Nephron progenitor cell (in vitro differentiated cells): ENCODE results near the gene TMEM198.

Experiments
- DNase-seq: peaks from one replicate; pipeline ENCODE4 v3.0.0; 2021
- H3K27ac Mint-ChIP-seq: 2 replicates; pipeline ENCODE4 v1.8.0; 2021; ENCODE audit warnings: mild to moderate bottlenecking, moderate library complexity, mixed read lengths
- H3K27me3 Mint-ChIP-seq: 2 replicates; pipeline ENCODE4 v1.8.0; 2021; ENCODE audit warnings: mild to moderate bottlenecking, low read depth, mixed read lengths; ENCODE audit not compliant: poor library complexity
- H3K36me3 Mint-ChIP-seq: 2 replicates; pipeline ENCODE4 v1.8.0; 2021; ENCODE audit warnings: low read depth, mixed read lengths
- H3K4me1 Mint-ChIP-seq: 2 replicates; pipeline ENCODE4 v1.8.0; 2021; ENCODE audit warnings: mixed read lengths
- H3K4me3 Mint-ChIP-seq: 2 replicates; pipeline ENCODE4 v1.8.0; 2021; ENCODE audit warnings: mild to moderate bottlenecking, moderate library complexity, mixed read lengths
- H3K9me3 Mint-ChIP-seq: 2 replicates; pipeline ENCODE4 v1.8.0; 2021; ENCODE audit warnings: mild to moderate bottlenecking, moderate library complexity, mixed read lengths
- TF ChIP-seq, protein P1 (sequence below): fragments of 200-600 bp; sonication (generic); IDR thresholded peaks from 2 replicates; pipeline ENCODE4 v1.5.0; 2021; ENCODE audit warnings: antibody characterized with exemption

The TMEM198 gene

GRCh38 chr2:219548990-219549389, 5.2 kb downstream of the TMEM198 start:
- peaks cover 83% of the 10 kb centered on the region for H3K27me3 Mint-ChIP-seq
- H3K27ac Mint-ChIP-seq = no peak overlapping the region
- no peak overlapping the region for H3K4me3 Mint-ChIP-seq
- TF ChIP-seq, protein P1, sequence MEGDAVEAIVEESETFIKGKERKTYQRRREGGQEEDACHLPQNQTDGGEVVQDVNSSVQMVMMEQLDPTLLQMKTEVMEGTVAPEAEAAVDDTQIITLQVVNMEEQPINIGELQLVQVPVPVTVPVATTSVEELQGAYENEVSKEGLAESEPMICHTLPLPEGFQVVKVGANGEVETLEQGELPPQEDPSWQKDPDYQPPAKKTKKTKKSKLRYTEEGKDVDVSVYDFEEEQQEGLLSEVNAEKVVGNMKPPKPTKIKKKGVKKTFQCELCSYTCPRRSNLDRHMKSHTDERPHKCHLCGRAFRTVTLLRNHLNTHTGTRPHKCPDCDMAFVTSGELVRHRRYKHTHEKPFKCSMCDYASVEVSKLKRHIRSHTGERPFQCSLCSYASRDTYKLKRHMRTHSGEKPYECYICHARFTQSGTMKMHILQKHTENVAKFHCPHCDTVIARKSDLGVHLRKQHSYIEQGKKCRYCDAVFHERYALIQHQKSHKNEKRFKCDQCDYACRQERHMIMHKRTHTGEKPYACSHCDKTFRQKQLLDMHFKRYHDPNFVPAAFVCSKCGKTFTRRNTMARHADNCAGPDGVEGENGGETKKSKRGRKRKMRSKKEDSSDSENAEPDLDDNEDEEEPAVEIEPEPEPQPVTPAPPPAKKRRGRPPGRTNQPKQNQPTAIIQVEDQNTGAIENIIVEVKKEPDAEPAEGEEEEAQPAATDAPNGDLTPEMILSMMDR = no peak
- peaks cover 3% of the 10 kb centered on the region for H3K36me3 Mint-ChIP-seq
- DNase-seq = no peak
- no peaks in the 10 kb centered on the region for H3K9me3 Mint-ChIP-seq
- peaks cover 22% of the 10 kb centered on the region for H3K4me1 Mint-ChIP-seq

GRCh38 chr2:219549619-219550018, 5.8 kb downstream of the TMEM198 start:
- Mint-ChIP-seq H3K4me3 (no peak overlapping the region), H3K27ac (no peak overlapping the region)

GRCh38 chr2:219551441-219552381, 7.9 kb downstream of the TMEM198 start:
- peaks cover 58% of the 10 kb centered on the region for H3K27me3 Mint-ChIP-seq
- no peaks in the 10 kb centered on the region for H3K9me3 Mint-ChIP-seq
- DNase-seq = peak; percentile 51
- H3K27ac Mint-ChIP-seq = no peak overlapping the region
- H3K4me3 Mint-ChIP-seq = peak overlapping the region; percentile 85
- peaks cover 18% of the 10 kb centered on the region for H3K36me3 Mint-ChIP-seq
- H3K4me1 Mint-ChIP-seq = peaks cover 11% of the 10 kb centered on the region
- TF ChIP-seq, protein P1 = no peak

More at GRCh38 chr2:219549619-219550018, 5.8 kb downstream of the TMEM198 start:
- TF ChIP-seq, protein P1 = no peak
- Mint-ChIP-seq H3K36me3 (peaks cover 6% of the 10 kb centered on the region), H3K4me1 (peaks cover 15% of the 10 kb centered on the region), H3K27me3 (peaks cover 79% of the 10 kb centered on the region), H3K9me3 (no peaks in the 10 kb centered on the region)
- DNase-seq = no peak

DNA sequence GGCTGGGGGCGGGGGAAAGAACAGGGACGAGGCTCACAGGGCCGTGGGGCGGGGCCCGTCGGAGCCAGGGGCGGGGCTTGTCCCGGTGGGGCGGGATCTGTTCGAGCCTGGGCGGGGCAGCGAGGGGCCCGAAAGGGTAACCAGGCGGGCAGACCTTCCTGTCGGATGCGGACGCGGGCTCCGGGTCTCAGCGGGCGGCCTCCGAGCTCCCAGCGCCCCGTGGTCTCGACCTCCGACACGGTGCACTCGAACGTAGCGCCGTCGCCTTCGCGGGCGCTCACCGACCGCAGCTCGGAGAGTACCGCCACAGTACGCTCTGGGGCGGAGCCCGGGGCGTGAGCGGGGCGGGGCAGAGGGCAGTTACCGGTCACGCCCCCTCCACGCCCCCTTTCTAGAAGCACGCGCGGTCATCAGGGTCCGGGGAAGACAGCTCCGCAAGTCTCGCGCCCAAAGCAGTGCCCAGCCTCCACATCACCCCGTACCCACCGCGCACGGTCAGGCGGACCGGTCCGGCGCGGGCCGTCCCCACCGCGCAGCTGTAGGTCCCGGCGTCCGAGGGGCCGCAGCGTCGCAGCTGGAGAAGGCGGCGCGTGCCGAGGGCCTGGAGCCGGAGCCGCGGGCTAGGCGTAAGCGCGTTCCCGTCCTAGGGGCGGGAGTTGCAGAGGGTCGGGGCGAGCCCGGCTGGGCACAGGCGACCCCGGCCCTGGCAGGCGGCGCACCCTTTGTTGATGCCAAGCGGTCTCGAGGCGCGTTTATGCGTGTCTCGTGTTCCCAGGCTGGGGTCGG, 8.7 kb downstream of the TMEM198 start:
- TF ChIP-seq, protein P1 = no peak
- H3K4me3 Mint-ChIP-seq = peak overlapping the region; percentile 85
- no peak overlapping the region for H3K27ac Mint-ChIP-seq
- DNase-seq = peak; percentile 95
- peaks cover 20% of the 10 kb centered on the region for H3K36me3 Mint-ChIP-seq
- H3K4me1 Mint-ChIP-seq = peaks cover 11% of the 10 kb centered on the region
- H3K9me3 Mint-ChIP-seq = no peaks in the 10 kb centered on the region
- H3K27me3 Mint-ChIP-seq = peaks cover 53% of the 10 kb centered on the region

- H3K4me3 Mint-ChIP-seq = peak overlapping the region; percentile 62
- H3K4me1 Mint-ChIP-seq = peaks cover 11% of the 10 kb centered on the region
- DNase-seq = no peak
- peaks cover 20% of the 10 kb centered on the region for H3K36me3 Mint-ChIP-seq
- TF ChIP-seq, protein P1 = no peak
- peaks cover 50% of the 10 kb centered on the region for H3K27me3 Mint-ChIP-seq
- no peaks in the 10 kb centered on the region for H3K9me3 Mint-ChIP-seq
- no peak overlapping the region for H3K27ac Mint-ChIP-seq
Measured at GRCh38 chr2:219553168-219553417, 9.3 kb downstream of the TMEM198 start.
